Retinal pigment epithelial cell (primary cell): Measurements from ENCODE around the gene LRRC4C.

ENCODE experiments used
- DNase-seq: peaks from one replicate; pipeline ENCODE4 v3.0.0-alpha.2; 2010; ENCODE audit warnings: low read depth
- H3K4me3 ChIP-seq: 2 replicates; pipeline ENCODE4 v1.5.1; 2011; ENCODE audit warnings: mild to moderate bottlenecking, low read length, control low read depth, moderate library complexity
- TF ChIP-seq, protein P1 (sequence below): conservative IDR thresholded peaks from 2 replicates; pipeline ENCODE4 v1.5.1; 2011; ENCODE audit warnings: low read depth, low read length, control low read depth, inconsistent platforms

Gene LRRC4C

DNA sequence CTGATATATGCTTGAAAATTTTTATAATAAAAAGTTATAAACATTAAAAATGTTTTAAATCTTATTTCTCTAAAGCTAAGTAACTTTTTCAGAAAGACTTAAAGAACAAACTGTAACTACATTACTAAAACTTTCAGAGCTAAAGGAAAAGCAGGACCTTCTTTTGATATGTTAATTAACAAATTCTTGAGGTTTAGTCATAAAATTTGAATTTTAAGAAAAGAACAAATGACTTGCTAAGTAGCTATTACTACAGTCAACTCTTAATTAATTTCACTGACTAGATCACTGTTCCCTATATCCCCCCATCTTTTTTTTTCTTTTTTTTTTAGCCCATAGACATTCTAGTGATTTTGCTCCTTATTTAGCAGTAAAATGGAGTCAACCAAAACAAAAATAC, 344.4 kb downstream of the LRRC4C start:
- no peak for DNase-seq
- TF ChIP-seq, protein P1, sequence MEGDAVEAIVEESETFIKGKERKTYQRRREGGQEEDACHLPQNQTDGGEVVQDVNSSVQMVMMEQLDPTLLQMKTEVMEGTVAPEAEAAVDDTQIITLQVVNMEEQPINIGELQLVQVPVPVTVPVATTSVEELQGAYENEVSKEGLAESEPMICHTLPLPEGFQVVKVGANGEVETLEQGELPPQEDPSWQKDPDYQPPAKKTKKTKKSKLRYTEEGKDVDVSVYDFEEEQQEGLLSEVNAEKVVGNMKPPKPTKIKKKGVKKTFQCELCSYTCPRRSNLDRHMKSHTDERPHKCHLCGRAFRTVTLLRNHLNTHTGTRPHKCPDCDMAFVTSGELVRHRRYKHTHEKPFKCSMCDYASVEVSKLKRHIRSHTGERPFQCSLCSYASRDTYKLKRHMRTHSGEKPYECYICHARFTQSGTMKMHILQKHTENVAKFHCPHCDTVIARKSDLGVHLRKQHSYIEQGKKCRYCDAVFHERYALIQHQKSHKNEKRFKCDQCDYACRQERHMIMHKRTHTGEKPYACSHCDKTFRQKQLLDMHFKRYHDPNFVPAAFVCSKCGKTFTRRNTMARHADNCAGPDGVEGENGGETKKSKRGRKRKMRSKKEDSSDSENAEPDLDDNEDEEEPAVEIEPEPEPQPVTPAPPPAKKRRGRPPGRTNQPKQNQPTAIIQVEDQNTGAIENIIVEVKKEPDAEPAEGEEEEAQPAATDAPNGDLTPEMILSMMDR = no peak
- H3K4me3 ChIP-seq = no peak overlapping the region

- H3K4me3 ChIP-seq = no peak overlapping the region
- TF ChIP-seq, protein P1 = no peak
- no peak for DNase-seq
Measured at GRCh38 chr11:41113160-41113559, 346.3 kb downstream of the LRRC4C start.

- no peak for DNase-seq
- H3K4me3 ChIP-seq = no peak overlapping the region
- TF ChIP-seq, protein P1 = no peak
Measured at GRCh38 chr11:41110527-41110926, 348.9 kb downstream of the LRRC4C start.

- H3K4me3 ChIP-seq = no peak overlapping the region
- TF ChIP-seq, protein P1 = no peak
- DNase-seq = no peak
Measured at GRCh38 chr11:41102471-41102870, 357.0 kb downstream of the LRRC4C start.

DNA sequence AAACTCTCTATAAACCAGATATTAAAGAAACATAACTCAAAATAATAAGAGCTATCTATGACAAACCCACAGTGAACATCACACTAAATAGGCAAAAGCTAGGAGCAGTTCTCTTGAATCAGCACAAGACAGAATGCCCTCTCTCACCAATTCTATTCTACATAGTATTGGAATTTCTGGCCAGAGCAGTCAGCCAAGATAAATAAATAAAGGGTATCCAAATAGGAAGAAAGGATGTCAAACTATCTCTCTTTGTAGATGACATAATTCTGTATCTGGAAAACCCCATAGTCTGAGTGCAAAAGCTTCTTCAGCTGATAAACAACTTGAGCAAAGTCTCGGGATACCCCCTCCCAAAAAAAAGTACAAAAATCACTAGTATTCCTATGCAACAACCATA, 359.8 kb downstream of the LRRC4C start:
- TF ChIP-seq, protein P1 = no peak
- no peak overlapping the region for H3K4me3 ChIP-seq
- no peak for DNase-seq

DNA sequence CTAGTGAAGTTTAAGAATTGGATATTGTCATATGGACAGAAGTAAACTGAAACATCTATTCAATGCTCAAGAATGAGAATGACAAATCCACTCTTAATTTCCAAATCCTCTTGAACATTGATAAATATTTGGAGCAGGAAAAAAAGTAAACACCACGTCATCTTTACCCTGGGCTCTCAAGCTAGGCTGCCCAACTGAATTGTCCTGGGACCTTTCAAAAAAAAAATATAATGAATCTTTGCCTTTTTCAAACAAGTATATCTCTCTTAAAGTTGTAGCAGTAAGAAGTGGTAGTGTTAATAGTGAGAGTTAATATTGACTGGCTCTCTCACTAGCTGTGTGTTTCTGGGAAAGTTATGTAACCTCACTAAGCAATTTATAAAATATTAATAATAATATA, 374.3 kb downstream of the LRRC4C start:
- TF ChIP-seq, protein P1 = no peak
- no peak for DNase-seq
- no peak overlapping the region for H3K4me3 ChIP-seq

DNA sequence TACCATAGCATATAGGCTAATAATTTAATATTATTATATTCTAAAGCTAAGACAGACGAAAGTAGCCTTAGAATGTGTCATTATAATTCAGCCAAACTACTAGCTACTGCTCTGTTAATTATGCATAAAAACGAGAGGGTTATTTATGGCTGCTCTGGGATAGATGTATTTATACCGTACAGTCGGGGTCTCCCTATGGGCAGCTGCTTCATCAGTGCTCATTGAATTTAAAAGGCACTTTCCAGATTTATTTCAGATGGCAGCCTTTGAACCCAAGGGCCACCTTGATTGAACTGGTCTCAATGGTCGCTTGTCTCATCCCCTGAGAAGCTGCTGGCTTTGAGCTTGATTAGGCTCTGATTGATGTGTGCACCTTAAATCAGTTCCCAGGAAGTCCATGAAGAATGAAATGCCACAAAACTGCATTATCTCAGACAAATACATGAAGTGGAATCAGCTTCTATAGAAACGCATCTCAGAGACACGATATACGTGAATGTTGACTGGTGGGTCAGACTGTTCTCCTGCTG, 377.6 kb downstream of the LRRC4C start:
- no peak for DNase-seq
- TF ChIP-seq, protein P1 = no peak
- H3K4me3 ChIP-seq = no peak overlapping the region
